Activated naive CD4-positive, alpha-beta T cell treated with anti-CD3 and anti-CD28 coated beads for 36 hours (primary cell): ENCODE data around the gene TRIM71. TPM values are rescaled to one million over a fixed set of nuclear protein-coding genes. Genes with fewer than 3 reads are reported as not detected.
"Not testable (repeated sequence)": the region's sequence is repeated elsewhere in the genome, so short reads cannot be mapped to it uniquely, and the experiment has no call there.

Source experiments
- CTCF ChIA-PET: fragments of 350-600 bp; sonication (Branson Sonifier 250); formaldehyde crosslinking; loops from one replicate; lab custom pipeline; 2021; ENCODE audit warnings: antibody characterized with exemption; lab: Charles Lee
- DNase-seq: peaks from one replicate; pipeline ENCODE4 v3.0.0-alpha.2; 2020
- H3K27ac Mint-ChIP-seq: one replicate; pipeline ENCODE4 v1.8.0; 2021; ENCODE audit warnings: mild to moderate bottlenecking, mixed read lengths
- H3K27me3 Mint-ChIP-seq: one replicate; pipeline ENCODE4 v1.8.0; 2021; ENCODE audit warnings: low read depth, mixed read lengths
- H3K36me3 Mint-ChIP-seq: one replicate; pipeline ENCODE4 v1.8.0; 2021; ENCODE audit warnings: low read depth, mixed read lengths
- H3K4me1 Mint-ChIP-seq: one replicate; pipeline ENCODE4 v1.8.0; 2021; ENCODE audit warnings: low read depth, mixed read lengths
- H3K4me3 Mint-ChIP-seq: one replicate; pipeline ENCODE4 v1.8.0; 2021; ENCODE audit warnings: mild to moderate bottlenecking, moderate library complexity, mixed read lengths
- H3K9me3 Mint-ChIP-seq: one replicate; pipeline ENCODE4 v1.8.0; 2021; ENCODE audit warnings: mixed read lengths
- intact Hi-C: fragments of 100-400 bp; cut with micrococcal nuclease; formaldehyde crosslinking; loops from one replicate; pipeline ENCODE4 v1.15.1; 2023
- total RNA-seq, 2 experiments: library from RNA; stranded (reverse); gene quantifications; one replicate each; pipeline ENCODE4 v1.2.3, GENCODE V29; 2021

TRIM71 gene
- total RNA-seq, 2 experiments from 2014 or later = 0.02 to 0.07 TPM

DNA sequence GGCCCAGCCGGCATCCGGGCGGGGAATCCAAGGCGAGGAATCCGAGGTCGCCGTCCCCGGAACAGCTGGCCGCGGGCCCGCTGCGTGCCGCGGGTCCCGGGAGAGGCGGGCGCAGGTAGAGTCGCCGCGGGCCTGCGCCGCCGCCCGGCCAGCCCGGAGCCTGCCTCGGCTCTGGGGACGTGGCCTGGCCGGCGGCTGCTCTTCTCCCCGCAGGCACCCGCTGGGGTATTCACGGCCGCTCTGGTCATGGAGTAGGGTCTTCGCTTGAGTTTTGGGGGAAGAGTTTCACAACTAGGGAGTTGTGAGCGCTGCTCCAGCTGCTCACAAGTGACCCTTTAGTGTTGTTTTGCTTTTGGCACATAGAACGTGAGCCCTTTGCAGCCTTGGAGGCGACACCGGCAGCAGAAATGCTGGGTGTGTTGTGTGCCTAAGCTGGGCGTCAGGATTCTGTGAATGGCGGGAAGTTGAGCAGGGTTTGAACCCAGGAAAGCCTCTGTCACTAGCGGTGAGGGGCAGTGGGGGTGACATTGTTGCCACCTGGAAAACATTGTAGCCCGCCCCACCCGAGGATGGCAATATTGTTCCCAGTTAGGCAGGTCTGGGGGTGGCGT, 4.0 kb downstream of the TRIM71 start:
- CTCF ChIA-PET = interaction anchor here (0.6 to 1.4 kb wide), 2 partner anchors 81 to 133 kb away, joined by 3 to 5 read pairs; no protein-coding TSS in a partner anchor
- Mint-ChIP-seq H3K9me3 (no peaks in the 10 kb centered on the region), H3K27ac (no peak overlapping the region), H3K4me3 (no peak overlapping the region), H3K27me3 (peaks cover 40% of the 10 kb centered on the region), H3K4me1 (peaks cover 16% of the 10 kb centered on the region), H3K36me3 (no peaks in the 10 kb centered on the region)
- DNase-seq = no peak
- intact Hi-C loops = no loop called here

DNA sequence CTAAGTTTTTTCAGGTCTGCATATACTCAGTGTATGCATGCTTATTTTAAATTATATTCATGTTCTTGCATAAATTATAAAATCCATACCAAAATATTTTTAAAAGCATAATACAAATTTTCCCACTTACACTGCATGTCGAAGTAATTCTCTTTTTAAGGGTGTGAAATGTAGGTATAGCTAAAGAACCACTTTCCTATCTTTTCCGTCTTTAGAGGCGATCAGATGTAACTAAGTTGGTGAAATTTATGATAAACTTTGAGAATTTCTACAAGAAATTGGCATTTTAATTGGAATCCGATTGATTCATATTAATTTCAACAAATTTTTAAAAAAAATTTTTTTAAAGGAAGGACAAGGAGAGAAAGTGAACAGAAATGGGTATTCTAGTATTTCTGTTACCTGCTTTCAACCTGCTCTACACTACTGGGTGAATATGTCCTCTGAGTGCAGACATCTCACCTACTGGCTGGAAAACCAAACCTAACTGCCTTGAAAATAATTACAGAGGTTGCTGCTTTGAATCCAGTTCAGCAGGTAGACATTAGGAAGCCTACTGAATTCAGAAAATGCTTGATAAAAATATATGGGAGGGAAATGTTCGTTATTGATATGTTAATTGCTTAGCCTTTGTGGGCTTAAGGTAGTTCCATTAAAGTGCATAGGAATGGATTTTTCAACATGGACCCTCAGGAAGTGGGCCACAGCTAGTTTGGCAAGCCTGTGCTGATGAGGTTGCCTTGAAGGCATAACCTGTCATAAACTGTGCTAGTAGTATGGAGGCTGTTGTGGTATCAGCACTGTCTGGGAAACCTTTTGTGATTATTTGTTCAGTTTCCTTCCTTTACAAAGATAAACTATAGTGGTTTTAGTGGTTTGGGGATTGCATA, 5.1 kb downstream of the TRIM71 start:
- Mint-ChIP-seq H3K9me3 (no peaks in the 10 kb centered on the region), H3K27me3 (peaks cover 33% of the 10 kb centered on the region), H3K4me1 (peaks cover 9% of the 10 kb centered on the region), H3K27ac (no peak overlapping the region), H3K36me3 (no peaks in the 10 kb centered on the region), H3K4me3 (no peak overlapping the region)
- DNase-seq = no peak
- CTCF ChIA-PET = no interaction called here
- intact Hi-C loops = no loop called here

DNA sequence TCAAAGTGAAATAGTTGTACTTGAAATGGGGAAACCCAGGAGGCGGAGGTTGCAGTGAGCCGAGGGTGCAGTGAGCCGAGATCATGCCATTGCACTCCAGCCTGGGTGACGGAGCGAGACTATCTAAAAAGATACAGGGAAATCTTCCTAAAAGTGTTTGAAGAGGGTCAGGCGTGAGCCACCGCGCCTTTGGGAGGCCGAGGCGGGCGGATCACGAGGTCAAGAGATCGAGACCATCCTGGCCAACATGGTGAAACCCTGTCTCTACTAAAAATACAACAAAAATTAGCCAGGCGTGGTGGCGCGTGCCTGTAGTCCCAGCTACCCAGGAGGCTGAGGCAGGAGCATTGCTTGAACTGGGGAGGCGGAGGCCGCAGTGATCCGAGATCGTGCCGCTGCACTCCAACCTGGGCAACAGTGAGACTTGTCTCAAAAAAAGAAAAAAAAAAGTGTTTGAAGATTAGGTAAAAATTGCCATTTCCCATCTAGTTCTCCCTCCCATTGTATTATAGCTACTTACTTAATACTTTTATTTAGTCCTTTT, 5.9 kb downstream of the TRIM71 start:
- H3K36me3 Mint-ChIP-seq, H3K4me3 Mint-ChIP-seq, H3K4me1 Mint-ChIP-seq, DNase-seq, H3K27ac Mint-ChIP-seq, CTCF ChIA-PET, intact Hi-C loops, H3K9me3 Mint-ChIP-seq: not testable (repeated sequence)
- peaks cover 30% of the 10 kb centered on the region for H3K27me3 Mint-ChIP-seq

DNA sequence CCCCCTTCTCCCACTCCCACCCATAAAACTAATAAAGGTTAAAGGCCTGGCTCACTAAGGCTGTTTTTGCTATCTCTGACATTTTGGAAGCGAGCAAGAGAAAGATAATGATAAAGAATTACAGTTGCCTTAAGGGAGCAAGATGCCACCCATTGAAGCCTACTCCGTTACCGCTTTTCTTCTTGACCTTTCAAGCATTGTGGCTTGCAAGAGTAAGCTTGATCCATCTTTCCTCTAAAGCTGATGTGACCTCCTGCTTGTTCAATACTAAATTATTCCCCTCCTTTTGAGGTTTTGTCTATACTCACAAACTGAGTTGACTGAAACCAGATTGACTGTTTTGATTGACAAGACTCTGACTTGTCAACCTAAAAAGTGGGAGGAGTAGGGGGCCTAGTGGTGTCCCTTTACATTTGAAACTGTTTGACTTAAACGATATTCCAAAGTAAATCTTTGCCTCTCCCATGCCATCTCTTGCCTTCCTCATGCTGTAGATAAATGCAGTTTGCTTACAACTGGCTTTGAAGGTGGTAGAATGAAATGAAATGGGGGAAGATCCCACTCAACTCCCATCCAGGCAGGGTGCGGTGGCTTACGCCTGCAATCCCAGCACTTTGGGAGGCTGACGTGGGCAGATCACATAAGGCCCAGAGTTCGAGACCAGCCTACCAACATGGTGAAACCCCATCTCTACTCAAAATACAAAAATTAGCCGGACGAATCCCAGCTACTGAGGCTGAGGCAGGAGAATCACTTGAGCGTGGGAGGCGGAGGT, 8.0 kb downstream of the TRIM71 start:
- H3K27me3 Mint-ChIP-seq = peaks cover 21% of the 10 kb centered on the region
- intact Hi-C loops = no loop called here
- no peaks in the 10 kb centered on the region for H3K4me1 Mint-ChIP-seq
- CTCF ChIA-PET = no interaction called here
- H3K9me3 Mint-ChIP-seq = no peaks in the 10 kb centered on the region
- no peak overlapping the region for H3K4me3 Mint-ChIP-seq
- no peaks in the 10 kb centered on the region for H3K36me3 Mint-ChIP-seq
- H3K27ac Mint-ChIP-seq = no peak overlapping the region
- DNase-seq = no peak

DNA sequence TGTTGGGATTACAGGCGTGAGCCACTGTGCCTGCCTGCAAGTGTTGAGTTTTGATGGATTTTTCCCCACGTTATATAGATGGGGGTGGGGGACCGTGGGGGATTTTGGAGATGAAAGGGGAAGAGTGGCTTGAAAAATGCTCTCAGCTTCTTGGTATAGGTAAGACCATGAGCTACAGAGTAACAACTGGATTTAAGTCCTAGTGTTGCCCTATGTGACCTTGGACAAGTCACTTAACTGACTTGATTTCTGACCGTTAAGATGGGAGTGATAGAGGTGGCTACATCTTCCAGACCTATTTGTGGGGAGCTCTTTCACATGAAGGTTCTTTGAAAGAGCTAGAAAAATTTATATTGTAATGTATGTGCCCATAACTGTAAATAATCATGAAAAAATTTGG, 13.3 kb downstream of the TRIM71 start:
- CTCF ChIA-PET = interaction anchor here (0.7 kb wide), 1 partner anchor 55 kb away, joined by 3 read pairs; no protein-coding TSS in a partner anchor
- Mint-ChIP-seq H3K4me1 (no peaks in the 10 kb centered on the region), H3K9me3 (no peaks in the 10 kb centered on the region), H3K4me3 (no peak overlapping the region), H3K27me3 (peaks cover 7% of the 10 kb centered on the region), H3K27ac (no peak overlapping the region), H3K36me3 (no peaks in the 10 kb centered on the region)
- DNase-seq = no peak
- intact Hi-C loops = no loop called here

DNA sequence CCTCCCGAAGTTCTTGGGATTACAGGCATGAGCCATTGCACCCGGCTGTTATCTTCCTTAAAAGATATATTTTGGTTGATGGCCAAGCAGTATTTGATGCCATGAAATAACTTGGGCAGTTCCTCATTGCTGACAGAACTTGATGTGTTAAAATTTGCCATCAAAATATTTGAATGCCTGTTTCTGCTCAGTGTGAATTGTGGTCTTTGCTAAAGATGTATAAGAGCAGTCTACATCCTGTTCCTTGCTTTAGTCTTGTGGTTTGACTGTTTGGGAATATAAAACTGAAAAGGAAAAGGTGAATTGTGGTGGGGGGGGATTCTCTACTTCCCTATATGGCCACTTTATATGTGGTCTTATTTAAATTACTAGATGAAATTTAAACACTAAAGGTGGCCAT, 14.0 kb downstream of the TRIM71 start:
- peaks cover 9% of the 10 kb centered on the region for H3K27me3 Mint-ChIP-seq
- no peak overlapping the region for H3K27ac Mint-ChIP-seq
- no peaks in the 10 kb centered on the region for H3K9me3 Mint-ChIP-seq
- no peaks in the 10 kb centered on the region for H3K36me3 Mint-ChIP-seq
- no peak overlapping the region for H3K4me3 Mint-ChIP-seq
- CTCF ChIA-PET = no interaction called here
- DNase-seq = no peak
- no peaks in the 10 kb centered on the region for H3K4me1 Mint-ChIP-seq
- intact Hi-C loops = no loop called here

DNA sequence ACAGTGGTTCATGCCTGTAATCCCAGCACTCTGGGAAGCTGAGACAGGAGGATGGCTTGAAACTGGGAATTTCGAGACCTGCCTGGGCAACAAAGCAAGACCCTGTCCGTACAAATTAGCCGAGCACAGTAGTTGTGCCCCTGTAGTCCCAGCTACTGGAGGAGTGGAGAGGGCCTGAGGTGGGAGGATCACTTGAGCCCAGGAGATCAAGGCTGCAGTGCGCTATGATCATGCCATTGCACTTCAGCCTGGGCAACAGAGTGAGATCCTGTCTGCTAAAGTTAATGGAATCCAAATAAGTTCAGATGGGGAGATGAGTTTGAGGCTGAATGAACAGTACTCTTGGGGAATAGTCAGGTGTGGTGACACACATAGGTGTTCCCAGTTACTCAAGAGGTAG, 14.4 kb downstream of the TRIM71 start:
- no peak for DNase-seq
- H3K9me3 Mint-ChIP-seq = no peaks in the 10 kb centered on the region
- no peaks in the 10 kb centered on the region for H3K36me3 Mint-ChIP-seq
- no peak overlapping the region for H3K4me3 Mint-ChIP-seq
- no peak overlapping the region for H3K27ac Mint-ChIP-seq
- CTCF ChIA-PET = no interaction called here
- intact Hi-C loops = no loop called here
- no peaks in the 10 kb centered on the region for H3K4me1 Mint-ChIP-seq
- peaks cover 9% of the 10 kb centered on the region for H3K27me3 Mint-ChIP-seq

DNA sequence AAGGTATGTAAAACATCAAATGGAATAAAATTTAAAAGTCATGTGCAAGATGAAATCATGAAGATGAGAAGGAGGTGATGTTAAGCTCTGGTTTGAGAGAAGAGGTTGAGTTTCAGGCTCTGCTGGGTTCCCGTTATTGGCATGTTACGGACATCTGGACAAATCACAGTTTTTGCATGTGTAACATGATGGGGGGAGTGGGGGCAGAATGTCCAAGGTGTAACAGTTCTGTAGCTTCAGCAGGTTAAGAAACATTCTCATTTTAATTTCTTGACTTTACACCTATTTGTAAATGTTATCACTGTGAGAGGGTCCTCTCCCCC, 17.2 kb downstream of the TRIM71 start:
- intact Hi-C loops = no loop called here
- Mint-ChIP-seq H3K9me3 (no peaks in the 10 kb centered on the region), H3K36me3 (no peaks in the 10 kb centered on the region), H3K27ac (no peak overlapping the region), H3K4me3 (no peak overlapping the region), H3K27me3 (peaks cover 7% of the 10 kb centered on the region), H3K4me1 (no peaks in the 10 kb centered on the region)
- CTCF ChIA-PET = no interaction called here
- no peak for DNase-seq

DNA sequence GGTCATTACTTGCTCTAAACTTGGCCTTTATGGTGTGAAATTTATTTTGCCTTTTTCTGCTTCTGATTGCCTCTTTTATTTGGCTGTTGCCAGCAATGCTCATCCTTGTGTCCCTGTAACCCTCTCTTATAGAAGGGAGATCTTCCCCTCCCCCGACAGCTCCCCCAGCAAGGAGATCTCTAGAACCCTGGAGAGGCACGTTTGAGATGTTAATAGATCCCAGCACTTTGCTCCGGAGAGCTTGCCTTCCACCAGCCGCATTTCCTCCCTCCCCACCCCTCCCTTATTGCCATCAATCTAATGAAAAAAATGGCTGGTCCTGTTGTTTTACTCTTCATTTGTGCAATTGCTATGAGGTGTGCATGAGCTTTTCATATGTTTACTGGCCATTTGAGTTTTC, 18.2 kb downstream of the TRIM71 start:
- CTCF ChIA-PET = no interaction called here
- H3K36me3 Mint-ChIP-seq = no peaks in the 10 kb centered on the region
- intact Hi-C loops = no loop called here
- peaks cover 5% of the 10 kb centered on the region for H3K27me3 Mint-ChIP-seq
- no peaks in the 10 kb centered on the region for H3K4me1 Mint-ChIP-seq
- DNase-seq = no peak
- H3K4me3 Mint-ChIP-seq = no peak overlapping the region
- no peaks in the 10 kb centered on the region for H3K9me3 Mint-ChIP-seq
- no peak overlapping the region for H3K27ac Mint-ChIP-seq

DNA sequence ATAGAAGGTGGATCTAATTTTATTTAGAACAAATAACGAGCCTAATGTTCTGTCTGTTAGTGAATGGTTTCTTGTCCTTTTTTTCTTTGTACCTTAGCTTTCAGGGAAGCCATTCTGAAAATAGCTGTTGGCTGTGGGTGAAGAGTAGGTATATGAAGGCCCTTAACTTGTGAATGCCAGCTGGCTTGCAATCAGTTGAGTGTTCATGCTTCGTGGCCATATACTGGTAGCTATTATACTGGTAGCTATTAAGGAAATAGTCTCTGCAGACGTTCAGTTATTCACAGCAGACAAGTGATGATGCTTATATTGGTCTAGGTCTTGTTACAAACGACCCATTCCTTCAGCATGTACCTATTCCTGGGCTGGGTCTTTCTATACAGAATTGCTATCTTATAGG, 18.8 kb downstream of the TRIM71 start:
- intact Hi-C loops = no loop called here
- Mint-ChIP-seq H3K4me1 (no peaks in the 10 kb centered on the region), H3K27ac (no peak overlapping the region), H3K27me3 (peaks cover 5% of the 10 kb centered on the region), H3K36me3 (no peaks in the 10 kb centered on the region), H3K9me3 (no peaks in the 10 kb centered on the region), H3K4me3 (no peak overlapping the region)
- CTCF ChIA-PET = no interaction called here
- DNase-seq = no peak

DNA sequence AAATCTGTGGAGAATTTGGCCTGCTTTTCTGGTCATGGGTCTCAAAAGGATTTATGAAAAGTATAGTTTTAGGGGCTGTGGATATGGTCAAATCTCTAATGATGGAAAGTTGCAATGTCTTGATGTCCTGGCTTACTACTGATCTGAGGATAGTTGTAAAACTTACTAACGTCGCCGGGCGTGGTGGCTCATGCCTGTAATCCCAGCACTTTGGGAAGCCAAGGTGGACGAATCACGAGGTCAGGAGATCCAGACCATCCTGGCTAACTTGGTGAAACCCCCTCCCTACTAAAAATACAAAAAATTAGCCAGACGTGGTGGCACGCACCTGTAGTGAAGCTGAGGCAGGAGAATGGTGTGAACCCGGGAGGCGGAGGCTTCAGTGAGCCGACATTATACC, 19.6 kb downstream of the TRIM71 start:
- Mint-ChIP-seq H3K27ac (no peak overlapping the region), H3K27me3 (peaks cover 5% of the 10 kb centered on the region), H3K9me3 (no peaks in the 10 kb centered on the region), H3K4me1 (peaks cover 4% of the 10 kb centered on the region), H3K4me3 (no peak overlapping the region), H3K36me3 (no peaks in the 10 kb centered on the region)
- intact Hi-C loops = no loop called here
- CTCF ChIA-PET = interaction anchor here (0.6 kb wide), 1 partner anchor 594 kb away, joined by 4 read pairs; no protein-coding TSS in a partner anchor
- no peak for DNase-seq

DNA sequence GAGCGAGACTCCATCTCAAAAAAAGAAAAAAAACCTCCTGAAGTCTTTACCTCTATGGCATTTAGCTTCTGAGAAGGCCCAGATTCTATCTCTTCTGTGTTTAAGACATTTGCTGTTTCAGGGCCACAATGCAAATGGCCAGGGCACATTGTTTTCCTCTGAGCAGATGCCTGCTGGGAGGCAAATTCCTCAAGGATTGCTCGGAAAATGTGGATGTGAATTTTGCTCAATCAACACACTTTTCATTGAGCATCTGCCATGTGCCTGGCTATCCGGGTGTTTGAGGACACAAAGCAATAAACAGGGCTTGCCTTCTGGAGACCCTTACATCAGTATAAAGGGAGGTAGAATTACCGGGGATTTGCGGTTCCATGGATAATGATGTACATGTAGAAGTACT, 20.0 kb downstream of the TRIM71 start:
- Mint-ChIP-seq H3K4me1 (peaks cover 8% of the 10 kb centered on the region), H3K36me3 (no peaks in the 10 kb centered on the region), H3K4me3 (no peak overlapping the region), H3K27me3 (peaks cover 5% of the 10 kb centered on the region), H3K27ac (no peak overlapping the region), H3K9me3 (no peaks in the 10 kb centered on the region)
- intact Hi-C loops = no loop called here
- DNase-seq = no peak
- CTCF ChIA-PET = interaction anchor here (0.6 kb wide), 1 partner anchor 594 kb away, joined by 4 read pairs; no protein-coding TSS in a partner anchor
